ENCODE data around the gene SPPL2B.

SPPL2B gene

DNA sequence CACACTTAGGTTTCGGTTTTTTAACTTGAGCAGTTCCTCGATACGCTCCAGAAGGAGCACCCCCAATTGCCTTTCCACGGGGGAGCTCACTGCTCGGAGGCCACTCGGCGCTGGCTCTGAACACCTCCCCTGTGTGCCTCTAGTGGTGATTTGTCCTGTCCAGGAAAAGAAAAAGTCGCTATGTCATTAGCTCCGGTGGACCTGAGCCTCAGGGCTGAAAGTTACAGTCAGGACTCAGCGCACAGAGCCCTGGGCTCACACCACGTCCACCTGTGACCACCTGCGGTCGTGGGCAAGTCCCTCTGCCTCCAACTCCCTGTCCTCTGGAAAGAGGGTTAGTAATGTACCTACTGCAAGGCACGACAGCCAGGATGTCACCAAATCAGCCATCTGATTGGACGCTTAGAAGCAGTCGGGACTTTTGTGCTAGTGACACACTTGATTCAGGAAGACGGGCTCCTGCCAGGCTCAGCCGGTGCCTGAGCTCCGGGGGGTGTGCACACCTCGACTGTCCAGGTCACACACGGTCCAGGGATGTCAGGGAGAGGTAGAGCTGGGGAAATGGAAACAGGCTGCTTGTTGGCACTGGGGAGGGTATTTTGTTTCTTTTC, 27.7 kb downstream of the SPPL2B start:
- no peak for DNase-seq

DNA sequence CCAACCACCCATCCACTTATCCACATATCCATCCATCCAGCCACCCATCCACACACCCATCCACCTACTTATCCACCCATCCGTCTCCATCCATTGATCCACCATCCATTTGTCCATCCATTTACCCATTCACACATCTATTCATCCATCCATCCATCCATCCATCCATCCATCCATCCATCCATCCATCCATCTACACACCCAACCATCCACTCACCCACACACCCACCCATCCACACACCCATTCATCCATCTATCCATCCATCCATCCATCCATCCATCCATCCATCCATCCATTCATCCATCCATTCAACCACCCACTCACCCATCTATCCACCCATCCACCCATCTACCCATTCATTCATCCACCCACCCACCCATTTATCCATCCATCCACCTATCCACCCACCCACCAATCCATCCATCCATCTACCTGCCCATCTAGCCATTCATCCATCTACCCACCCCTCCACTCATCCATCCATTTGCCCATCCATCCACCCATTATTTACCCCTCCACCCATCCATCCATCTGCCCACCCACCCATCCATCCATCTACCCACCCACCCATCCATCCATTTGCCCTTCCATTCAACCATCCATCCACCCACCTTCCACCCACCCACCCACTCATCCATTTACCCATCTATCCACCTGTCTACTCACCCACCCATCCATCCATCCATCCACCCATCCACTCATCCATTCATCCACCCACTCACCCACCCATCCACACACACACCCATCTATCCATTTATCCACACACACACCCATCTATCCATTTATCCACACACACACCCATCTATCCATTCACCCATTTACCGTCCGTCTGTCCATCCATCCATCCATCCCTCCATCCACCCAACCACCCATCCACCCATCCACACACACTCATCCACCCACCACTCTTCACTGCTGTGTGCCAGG, 29.1 kb downstream of the SPPL2B start:
- DNase-seq, result no peak

DNA sequence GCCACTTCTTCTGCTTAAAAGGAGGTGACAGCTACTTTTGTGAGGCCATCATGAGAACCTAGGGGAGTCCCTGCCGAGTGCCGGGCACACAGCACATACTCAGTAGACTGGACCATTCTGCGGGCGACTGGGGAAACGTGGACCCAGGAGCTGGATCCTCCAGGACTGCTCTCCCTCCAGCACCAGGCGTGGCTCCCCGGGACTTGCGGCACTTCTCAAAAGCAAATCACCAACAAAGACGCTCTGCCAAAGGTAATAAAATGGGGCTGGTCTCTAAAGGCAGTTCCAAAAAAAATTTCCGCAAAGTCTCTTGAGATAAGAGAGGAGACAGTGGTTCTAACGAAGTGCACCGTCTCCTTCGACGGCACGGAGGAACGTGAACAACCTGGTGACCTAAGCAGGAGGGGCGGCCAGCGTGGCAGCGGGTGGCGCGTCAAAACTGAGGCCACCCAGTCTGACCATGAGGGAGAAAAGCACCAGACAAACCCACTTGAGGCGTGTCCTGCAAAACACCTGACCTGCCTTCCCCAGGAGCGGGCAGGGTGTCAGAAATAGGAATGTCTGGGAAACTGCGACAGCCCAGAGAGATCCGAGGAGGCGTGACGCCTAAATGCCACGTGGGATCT, 30.2 kb downstream of the SPPL2B start:
- no peak for DNase-seq

DNA sequence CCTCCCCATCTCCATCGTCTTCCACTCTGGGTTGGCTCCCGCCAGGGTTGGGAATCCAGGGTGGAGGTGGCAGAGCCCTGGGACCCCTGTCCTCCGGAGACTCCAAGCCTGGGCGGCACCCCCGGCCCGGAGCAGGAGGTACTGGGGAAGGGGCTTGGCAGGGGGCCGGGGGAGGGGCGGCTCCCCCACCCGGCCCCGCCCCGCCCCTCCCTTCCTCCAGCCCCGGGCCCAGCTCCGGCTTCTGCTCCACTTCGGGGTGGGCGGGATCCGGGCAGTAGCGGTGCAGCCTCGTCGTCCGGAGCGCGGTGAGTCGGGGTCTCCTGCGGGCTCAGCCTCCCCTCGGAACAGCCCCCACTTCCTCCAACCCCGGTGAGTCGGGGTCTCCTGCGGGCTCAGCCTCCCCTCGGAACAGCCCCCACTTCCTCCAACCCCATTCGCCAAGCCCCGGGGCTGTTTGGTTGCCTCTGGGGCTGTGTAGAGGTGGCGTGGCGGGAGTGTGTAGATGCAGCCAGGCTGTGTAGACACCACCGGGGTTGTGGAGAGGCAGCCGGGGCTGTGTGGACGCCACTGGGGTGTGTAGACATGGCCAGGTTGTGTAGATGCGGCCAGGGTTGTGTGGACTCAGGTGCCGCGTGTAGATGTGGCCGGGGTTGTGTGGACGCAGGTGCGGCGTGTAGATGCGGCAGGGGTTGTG, 31.7 kb downstream of the SPPL2B start, which contains the start of gene TMPRSS9:
TMPRSS9 (plus strand) TSS at position 274 of the 694 bp plus-strand sequence. CDS start 29,521 bp downstream, outside the sequence.
- DNase-seq, result no peak

DNA sequence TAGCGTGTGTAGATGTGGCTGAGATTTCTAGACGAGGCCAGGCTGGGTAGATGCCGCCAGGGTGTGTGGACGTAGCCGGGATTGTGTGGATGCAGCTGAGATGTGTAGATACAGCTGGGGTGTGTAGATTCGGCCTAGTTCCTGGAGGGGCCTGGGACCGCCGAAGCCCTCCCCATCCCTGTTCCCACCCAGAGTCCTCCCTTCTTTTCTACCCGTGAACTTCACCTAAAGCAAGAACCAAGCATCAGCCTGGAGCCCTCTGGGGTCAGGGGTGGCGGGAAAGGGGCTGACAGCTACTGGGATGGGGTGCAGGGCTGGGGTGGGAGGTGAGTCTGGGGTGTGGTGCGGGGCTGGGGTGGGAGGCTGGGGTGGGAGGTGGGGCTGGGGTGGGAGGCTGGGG, 32.3 kb downstream of the SPPL2B start:
- DNase-seq, result no peak

DNA sequence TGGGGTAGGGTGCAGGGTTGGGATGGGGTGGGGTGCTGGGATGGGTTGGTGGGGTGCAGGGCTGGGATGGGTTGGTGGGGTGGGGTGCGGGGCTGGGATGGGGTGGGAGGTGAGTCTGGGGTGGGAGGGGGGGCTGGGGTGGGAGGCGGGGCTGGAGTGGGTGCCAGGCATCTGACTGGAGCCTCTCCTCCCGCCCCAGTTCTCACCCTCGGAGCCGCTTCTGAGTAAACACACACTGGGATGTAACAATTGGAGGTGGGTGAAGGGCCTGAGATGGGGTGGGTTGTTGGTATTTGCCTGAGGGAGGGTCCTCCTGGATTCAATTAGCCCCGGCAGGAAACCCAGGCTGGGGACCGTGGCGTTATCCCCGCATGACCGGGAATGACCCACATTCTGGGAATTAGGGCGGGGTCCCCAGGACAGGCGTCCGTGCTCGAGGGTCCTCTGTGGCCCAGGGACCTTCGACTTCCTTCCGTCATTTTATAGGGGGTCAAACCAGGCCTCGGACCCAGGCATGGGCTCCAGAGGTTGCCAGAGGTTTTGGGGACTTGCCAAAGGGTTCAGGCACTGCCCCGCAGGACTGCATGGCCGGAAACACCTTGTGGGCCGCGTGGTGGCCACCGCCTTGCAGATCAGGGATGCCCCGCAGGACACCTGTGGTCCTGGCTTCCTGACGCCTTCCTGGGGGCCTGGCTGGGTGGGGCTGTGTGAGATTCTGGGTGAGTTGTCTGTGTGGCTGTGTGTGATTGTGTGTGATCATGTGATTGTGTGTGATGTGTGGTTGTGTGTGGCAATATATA, 33.0 kb downstream of the SPPL2B start:
- no peak for DNase-seq

DNA sequence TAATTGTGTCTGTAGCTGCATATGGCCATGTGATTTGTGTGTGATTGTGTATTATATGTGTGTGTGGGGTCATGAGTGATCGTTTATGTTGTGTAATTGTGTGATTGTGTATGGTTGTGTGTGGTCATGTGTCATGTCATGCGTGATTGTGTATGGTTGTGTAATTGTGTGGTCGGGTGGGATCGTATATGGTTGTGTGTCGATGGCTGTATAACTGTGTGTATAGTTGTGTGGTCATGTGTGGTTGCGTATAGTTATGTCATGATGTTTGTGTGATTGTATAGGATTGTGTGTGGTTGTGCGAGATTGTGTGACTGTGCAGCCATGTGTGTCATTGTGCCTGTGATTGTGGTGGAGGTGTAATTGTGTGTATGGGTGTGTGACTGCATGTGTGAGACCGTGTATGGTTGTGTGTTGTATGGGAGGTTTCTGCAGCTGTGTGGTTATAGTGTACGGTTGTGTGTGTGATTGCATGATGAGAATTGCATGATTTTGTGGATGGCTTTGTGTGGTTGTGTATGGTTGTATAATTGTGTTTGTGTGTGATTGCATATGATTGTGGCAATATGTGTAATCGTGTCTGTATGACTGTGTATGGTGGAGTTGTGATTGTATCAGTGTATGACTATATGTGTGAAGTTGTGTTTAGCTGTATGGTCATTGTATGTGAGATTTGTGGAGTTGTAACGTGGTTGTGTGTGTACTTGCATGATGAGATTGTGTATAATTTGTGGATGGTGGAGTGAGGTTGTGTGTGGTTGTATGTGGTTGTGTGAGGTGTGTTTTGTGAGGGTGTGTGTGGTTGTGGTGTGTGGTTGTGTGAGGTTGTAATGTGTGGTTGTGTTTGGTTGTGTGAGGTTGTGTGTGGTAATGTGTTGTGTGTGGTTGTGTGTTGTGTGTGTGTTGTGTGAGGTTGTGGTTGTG, 33.8 kb downstream of the SPPL2B start:
- DNase-seq, result no peak

DNA sequence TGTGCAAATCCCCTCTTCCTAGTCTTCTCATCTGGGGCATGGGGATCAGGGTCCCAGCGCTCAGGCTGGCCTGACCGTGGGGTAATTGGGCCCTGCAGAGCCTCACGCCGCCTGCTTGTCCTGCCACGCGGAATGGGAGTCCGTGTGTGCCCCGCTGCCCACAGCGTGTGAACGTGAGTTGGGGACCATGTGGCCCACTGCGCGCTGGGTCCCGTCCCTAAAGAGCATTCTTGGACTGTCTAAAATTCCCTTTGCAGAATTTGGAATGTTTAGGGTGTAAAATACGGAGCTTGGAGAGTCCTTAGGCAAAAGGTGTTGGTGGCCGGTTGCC, 34.5 kb downstream of the SPPL2B start:
- no peak for DNase-seq

DNA sequence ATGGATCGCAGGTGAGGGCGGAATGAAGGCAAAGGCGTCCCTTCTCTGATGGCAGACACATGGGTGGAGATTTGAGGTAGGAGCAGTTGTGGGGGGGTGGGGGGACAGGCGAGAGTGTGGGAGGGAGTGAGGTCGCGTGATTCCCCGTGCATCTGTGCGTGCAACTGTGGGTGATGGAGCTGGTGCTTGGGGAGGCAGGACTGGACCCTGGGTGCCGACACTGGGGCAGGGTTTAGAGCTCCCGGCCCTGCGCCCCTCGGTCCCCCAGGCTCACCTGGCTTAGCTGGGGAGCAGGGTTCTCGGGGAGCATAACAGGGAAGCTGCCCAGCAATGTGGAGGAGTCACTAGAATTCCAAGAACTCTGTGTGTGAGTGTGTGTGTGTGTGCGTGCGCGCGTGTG, 34.9 kb downstream of the SPPL2B start:
- DNase-seq, result no peak

DNA sequence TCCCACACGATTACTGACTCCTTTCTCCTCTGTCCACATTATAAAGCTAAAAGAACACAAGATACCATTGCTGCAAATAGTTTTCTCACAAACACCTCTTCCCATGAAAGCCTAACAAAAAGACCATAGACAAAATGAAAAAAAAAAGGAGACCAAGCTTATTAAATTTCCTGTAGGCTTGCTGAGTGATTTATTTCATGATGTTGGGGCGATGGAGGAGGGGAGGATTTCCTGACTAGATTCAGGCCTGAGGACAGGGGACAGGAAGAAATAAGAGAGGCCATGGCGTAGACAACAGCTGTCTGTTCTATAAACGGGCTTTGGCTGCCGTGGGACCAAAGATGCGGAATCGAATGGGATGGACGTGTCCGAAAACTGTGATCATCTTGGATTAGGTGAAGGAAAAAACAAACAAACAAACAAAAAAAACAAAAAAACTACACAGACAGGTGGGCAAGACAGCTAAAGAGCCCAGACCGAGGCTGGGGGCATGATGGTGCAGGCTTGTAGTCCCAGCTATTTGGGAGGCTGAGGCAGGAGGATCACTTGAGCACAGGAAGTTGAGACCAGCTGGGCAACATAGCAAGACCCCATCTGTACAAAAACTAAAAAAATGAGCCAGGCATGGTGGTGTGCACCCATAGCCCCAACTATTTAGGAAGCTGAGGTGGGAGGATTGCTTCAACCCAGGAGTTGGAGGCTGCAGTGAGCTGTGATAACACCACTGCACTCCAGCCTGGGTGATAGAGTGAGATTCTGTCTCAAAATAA, 36.9 kb downstream of the SPPL2B start:
- DNase-seq, result no peak

DNA sequence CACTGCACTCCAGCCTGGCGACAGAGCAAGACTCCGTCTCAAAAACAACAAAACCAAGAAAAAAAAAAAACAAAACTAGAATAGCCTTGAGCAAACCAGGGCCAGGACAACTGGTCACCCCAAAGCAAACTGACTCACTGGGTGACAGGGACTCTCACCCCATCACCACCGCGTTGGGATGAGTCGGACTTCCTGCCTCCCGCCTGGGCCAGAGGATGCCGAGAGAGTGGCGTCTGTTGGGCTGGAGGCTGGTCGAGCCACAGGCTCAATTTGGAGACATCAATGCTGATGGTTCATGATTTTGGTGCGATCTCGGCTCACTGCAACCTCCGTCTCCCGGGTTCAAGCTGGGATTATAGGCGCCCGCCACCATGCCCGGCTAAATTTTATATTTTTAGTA, 43.2 kb downstream of the SPPL2B start:
- no peak for DNase-seq

DNA sequence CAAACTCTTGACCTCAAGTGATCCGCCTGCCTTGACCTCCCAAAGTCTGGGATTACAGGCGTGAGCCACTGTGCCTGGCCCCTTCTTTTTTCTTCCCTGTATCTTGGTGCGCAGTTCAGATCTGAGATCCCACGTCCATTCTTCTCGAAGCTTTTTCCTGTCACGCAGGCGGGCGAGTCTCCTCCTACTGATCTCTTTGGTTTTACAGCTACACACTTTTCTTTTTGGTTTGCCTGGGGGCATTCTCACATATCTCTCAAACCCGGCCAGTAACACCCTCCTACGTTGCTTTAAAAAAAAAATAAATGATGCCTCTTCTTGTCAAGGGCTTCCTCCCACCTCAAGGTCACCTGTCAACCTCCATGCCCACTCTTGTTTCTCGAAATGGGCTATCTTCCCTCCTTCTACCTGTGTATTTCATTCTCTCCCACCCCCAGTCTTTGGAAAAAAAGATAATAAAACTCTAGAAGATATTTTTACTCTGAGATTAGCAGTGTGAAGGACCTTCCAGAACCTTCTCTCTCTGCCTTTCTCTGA, 43.7 kb downstream of the SPPL2B start:
- DNase-seq, result no peak

DNA sequence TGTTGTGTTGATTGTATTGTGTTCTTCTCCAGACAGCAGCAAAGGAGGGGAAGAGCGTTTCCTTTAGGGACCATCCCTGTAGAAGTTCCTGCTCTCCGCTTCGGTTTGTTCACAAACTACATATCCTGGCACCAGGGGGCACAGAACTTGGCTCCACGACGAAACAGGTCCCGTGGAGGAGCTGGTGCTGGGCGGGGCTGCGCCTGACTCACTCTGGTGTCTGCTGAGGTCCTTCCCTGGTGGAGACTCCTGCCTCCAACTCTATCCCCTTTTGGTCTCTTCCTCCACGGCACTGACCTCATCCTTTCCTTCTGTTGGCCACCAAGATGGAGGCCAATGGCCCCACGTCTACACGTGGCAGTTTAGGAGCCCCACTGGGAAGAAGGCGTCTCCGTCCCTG, 46.3 kb downstream of the SPPL2B start:
- no peak for DNase-seq

DNA sequence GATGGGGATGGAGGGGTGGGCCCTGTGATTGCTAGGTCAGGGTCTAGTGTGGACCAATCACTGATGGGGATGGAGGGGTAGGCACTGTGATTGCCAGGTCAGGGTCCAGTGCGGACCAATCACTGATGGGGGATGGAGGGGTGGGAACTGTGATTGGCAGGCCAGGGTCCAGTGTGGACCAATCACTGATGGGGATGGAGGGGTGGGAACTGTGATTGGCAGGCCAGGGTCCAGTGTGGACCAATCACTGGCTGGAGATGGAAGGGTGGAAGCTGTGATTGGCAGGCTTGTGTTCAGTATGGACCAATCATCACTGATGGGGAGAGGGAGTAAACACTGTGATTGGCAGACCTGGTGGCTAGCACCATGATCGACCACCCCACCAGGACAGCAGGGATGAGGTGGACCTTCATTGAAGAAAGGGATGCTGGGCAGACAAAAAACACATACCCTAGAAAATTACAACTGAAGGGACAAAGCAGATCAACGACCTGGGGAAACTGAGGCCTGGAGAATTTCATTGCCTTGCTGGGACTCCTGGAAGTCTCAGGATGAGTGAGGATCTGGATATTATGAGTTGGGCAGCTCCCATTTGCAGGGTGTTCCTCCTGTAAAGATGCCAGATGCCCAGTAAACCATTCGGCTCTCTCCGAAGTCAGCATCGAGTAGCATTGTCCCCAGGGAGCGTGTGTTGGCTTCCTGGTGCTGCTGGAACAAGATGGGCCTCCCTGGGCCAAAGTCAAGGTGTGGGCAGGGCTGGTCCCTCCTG, 47.1 kb downstream of the SPPL2B start:
- no peak for DNase-seq

DNA sequence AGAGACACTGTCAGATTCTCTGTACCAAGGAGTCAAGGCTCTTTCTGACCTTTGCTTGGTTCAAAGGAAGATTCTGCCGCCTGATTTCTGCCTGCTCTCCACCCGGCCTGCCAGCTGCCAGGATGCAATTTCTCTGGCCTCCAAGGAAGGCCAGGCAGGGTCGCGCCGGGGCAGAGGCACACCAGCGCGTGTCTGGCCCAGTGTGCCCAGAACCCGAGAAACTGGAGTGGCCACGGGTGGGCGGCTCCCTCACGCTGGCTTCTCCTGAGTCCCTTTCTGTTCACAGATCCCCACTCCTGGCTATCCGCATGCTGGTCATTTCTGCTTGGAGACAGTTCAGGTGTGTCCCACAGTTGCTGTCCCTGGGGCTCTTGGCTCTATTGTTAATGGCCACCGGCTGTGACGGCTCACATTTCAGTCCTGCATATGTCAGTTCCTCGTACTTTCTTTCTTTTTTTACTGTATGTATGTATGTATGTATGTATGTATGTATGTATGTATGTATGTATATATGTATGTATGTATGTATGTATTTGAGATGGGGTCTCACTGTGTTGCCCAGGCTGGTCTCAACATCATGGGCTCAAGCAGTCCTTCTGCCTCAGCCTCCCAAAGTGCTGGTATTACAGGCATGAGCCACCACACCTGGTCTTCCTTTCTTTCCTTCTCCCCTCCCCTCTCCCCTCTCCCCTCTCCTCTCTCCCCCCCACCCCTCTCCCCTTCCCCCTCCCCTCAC, 48.5 kb downstream of the SPPL2B start:
- no peak for DNase-seq

DNA sequence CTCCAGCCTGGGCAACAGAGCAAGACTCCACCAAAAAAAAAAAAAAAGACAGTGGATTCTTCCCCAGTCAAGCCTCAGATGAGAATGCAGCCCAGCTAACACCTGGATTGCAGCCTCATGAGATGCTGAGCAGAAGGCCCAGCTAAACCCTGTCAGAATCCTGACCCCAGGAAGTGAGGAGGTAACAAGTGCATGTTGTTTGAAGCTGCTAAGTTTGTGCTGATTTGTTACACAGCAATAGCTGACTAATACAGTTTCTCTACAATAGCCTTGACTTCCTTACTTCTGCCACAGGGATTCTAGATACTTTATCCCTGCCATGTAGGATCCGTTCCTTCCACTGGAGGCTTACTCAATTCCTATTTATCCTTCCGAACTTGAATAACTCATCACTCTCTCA, 52.1 kb downstream of the SPPL2B start:
- DNase-seq, result no peak

DNA sequence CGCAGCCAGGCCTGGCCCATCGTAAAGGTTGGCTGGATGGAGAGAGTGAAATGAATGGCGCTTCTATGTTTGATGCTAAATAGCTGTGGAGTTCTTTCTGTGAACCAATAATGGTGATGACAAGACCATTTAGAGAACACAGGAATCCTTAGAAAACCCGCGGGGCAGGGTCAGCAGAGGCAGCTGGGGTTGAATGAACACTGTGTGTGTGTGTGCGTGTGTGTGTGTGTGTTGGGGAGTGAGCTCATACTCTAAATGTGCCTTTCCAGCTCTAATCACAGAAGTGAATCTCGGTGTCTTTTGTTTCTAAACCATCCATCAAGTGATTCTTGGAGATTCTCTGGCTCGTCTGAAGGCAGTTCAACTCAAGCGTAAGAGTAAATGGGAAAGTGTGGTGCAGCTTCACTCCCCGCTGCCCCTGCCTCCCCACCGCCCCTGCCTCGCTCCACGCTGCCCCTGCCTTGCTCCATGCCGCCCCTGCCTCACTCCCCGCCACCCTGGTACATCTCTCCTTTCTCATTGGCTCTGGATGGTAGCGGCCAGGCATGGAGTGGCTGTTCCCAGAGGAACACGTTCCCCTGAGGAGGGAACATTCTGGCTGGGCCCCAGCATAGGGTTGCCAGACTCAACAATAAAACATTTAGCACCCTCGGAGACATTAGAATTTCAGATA, 52.8 kb downstream of the SPPL2B start:
- no peak for DNase-seq

All from CD4-positive, alpha-beta T cell treated with Interleukin-17A for 4 hours (primary cell).